Lower leg skin (tissue), 4 donors: ENCODE data around the gene GJB2. TPM values are rescaled to one million over a fixed set of nuclear protein-coding genes. Genes with fewer than 3 reads are reported as not detected.

Source experiments
- DNase-seq, 2 donors: peaks; one replicate each; pipeline ENCODE4 v3.0.0-alpha.2; 2019; ENCODE audit warnings: low spot score in 2 of 2
- H3K4me3 ChIP-seq: fragments of 200-600 bp; sonication (generic); 2 replicates; pipeline ENCODE4 v1.5.1; 2017; ENCODE audit warnings: mild to moderate bottlenecking, low read depth; ENCODE audit not compliant: poor library complexity, severe bottlenecking
- CTCF ChIP-seq, 3 donors: fragments of 450-650 bp; IDR thresholded peaks; one replicate each; pipeline ENCODE4 v1.5.1; 2016; ENCODE audit warnings: antibody characterized with exemption in 3 of 3, mild to moderate bottlenecking in 3 of 3, moderate library complexity in 2 of 3
- POLR2A ChIP-seq, 2 donors: fragments of 450-650 bp; IDR thresholded peaks; one replicate each; pipeline ENCODE4 v1.6.1; 2016 to 2017; ENCODE audit warnings: antibody characterized with exemption in 2 of 2, mild to moderate bottlenecking in 1 of 2, moderate library complexity in 1 of 2
- WGBS, 2 donors: methylation state at CpG; one replicate each; pipeline ENCODE4 v1.1.5; 2018; 5-methylcytosine and 5-hydroxymethylcytosine counted together
- intact Hi-C: fragments of 100-400 bp; cut with DNase I; formaldehyde crosslinking; loops from one replicate; pipeline ENCODE4 v1.15.0; 2023; ENCODE audit warnings: low total_unique reads
- total RNA-seq, 4 donors: library from RNA; depleted of rRNA; stranded (reverse); fragments of >200 nt; gene quantifications; one replicate each; pipeline ENCODE4 v1.1.0, GENCODE V29; 2016

GJB2 gene
- total RNA-seq, 4 donors from 2014 or later, result 46.7 to 160 (median 63.0) TPM

- DNase-seq, result no peak
- TF ChIP-seq CTCF (IDR thresholded peaks at IDR 0.05), result no peak
- no peak for TF ChIP-seq POLR2A (IDR thresholded peaks at IDR 0.05)
- intact Hi-C loops, result no loop called here
These were observed 26.8 kb upstream of the GJB2 start for GRCh38 chr13:20219577-20219976.

GRCh38 chr13:20217168-20217567, 24.4 kb upstream of the GJB2 start:
- DNase-seq, result no peak
- H3K4me3 ChIP-seq, result no peak overlapping the region
- intact Hi-C loops, result no loop called here
- WGBS, 2 donors, result 54 to 77% methylated on average over 3 of the region's 3 CpGs
- TF ChIP-seq POLR2A (IDR thresholded peaks at IDR 0.05), result no peak
- no peak for TF ChIP-seq CTCF (IDR thresholded peaks at IDR 0.05)

More at GRCh38 chr13:20219577-20219976, 26.8 kb upstream of the GJB2 start:
- no peak overlapping the region for H3K4me3 ChIP-seq

GRCh38 chr13:20209948-20210347, 17.2 kb upstream of the GJB2 start:
- DNase-seq, result no peak
- 71 to 82% methylated on average over 1 of the region's 1 CpG for WGBS, 2 donors
- no peak for TF ChIP-seq POLR2A (IDR thresholded peaks at IDR 0.05)
- TF ChIP-seq CTCF (IDR thresholded peaks at IDR 0.05), result no peak
- H3K4me3 ChIP-seq, result no peak overlapping the region
- intact Hi-C loops, result no loop called here

- intact Hi-C loops, result no loop called here
- 70 to 77% methylated on average over 16 of the region's 16 CpGs for whole genome bisulfite sequencing, 2 donors
- DNase-seq, result no peak
- TF ChIP-seq POLR2A (IDR thresholded peaks at IDR 0.05), result no peak
- TF ChIP-seq CTCF (IDR thresholded peaks at IDR 0.05), result no peak
- H3K4me3 ChIP-seq, result no peak overlapping the region
These were observed 14.0 kb upstream of the GJB2 start for GRCh38 chr13:20206698-20207235.

GRCh38 chr13:20206065-20206697, 13.4 kb upstream of the GJB2 start:
- no peak overlapping the region for H3K4me3 ChIP-seq
- no peak for TF ChIP-seq CTCF (IDR thresholded peaks at IDR 0.05)
- TF ChIP-seq POLR2A (IDR thresholded peaks at IDR 0.05), result no peak
- DNase-seq, result no peak
- intact Hi-C loops, result no loop called here
- 74 to 76% methylated on average over 11 of the region's 11 CpGs for WGBS, 2 donors

- no peak overlapping the region for H3K4me3 ChIP-seq
These were observed 6.0 kb upstream of the GJB2 start for GRCh38 chr13:20198781-20199180.

More at GRCh38 chr13:20198781-20199180, 6.0 kb upstream of the GJB2 start:
- WGBS, 2 donors, result 72 to 87% methylated on average over 1 of the region's 1 CpG
- intact Hi-C loops, result no loop called here
- TF ChIP-seq POLR2A (IDR thresholded peaks at IDR 0.05) (no peak), CTCF (IDR thresholded peaks at IDR 0.05) (no peak)
- DNase-seq, result no peak
